D341Med (cell line): ENCODE data around the gene PLXNB2.
A peak's percentile ranks its signal among the peaks of the same experiment; 100 is the strongest.

Experiments used
- DNase-seq: peaks from one replicate; pipeline ENCODE4 v3.0.0; 2012; ENCODE audit warnings: low spot score

PLXNB2 gene

DNA sequence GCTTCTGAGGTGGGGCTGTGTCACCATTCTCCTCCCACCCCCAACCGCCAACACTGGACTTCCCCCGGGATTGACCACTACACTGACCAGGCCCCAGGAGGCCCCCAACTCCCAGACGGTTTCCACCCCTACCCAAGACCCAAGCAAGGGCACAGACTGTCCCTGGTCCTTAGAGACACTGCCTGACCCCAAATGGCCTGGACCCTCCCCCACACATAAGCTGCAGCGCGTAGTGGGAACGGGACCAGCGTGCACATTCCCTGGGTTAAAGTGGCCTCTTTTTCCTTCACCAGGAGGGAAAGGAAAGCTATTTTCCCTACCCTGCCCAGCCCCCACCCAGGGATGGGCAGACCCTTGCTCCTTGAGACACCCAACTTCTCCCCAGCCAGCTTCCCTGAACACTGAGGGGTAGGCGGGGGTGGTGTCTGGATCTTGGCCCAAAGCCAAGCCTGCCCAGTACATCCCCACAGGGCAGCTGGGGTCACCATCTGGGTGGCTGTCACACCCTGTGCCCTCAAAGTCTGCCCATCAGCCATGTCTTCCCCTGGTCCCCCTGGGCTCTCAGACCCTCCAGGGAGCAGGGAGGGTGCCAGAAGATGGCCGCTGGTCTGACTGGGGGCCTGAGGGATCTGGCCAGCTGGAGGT, 44.4 kb downstream of the PLXNB2 start:
- no peak for DNase-seq

DNA sequence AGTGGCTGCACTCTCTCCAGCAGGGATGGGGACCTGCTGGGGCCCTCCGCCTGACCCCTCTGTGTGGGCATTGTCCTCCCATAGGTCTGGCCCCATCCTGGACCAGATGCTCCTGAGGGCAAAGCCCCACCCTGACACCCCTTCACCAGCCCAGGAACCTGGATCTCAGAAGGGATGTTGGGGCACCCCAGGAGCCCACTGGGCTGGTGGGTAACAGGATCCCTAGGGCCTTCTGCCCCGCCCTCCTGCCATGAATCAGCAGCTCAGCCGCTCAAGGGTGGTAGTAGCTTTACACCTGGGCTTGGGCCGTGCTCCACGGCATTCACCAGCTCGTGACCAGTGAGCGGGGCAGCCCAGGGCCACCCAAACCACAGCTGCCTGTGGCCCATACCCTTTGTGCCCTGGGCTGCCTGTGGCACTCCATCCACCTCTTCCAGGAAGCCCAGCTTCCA, 45.0 kb downstream of the PLXNB2 start:
- DNase-seq, result no peak

GRCh38 chr22:50261615-50262459, 45.6 kb downstream of the PLXNB2 start, which contains the start of gene MAPK12:
Gene MAPK12 (minus strand): TSS chr22:50261683. CDS start chr22:50261509, 174 bp downstream.
- DNase-seq, result peak; percentile 88

GRCh38 chr22:50260801-50261614, 46.4 kb downstream of the PLXNB2 start:
- DNase-seq, result peak; percentile 90

- DNase-seq, result no peak
These were observed 47.0 kb downstream of the PLXNB2 start for GRCh38 chr22:50260434-50260800.

- DNase-seq, result no peak
These were observed 48.1 kb downstream of the PLXNB2 start for GRCh38 chr22:50259302-50259701.

- DNase-seq, result no peak
These were observed 48.8 kb downstream of the PLXNB2 start for GRCh38 chr22:50258361-50259292.

- DNase-seq, result no peak
These were observed 49.7 kb downstream of the PLXNB2 start for GRCh38 chr22:50257451-50258360.

- no peak for DNase-seq
These were observed 50.4 kb downstream of the PLXNB2 start for GRCh38 chr22:50257041-50257440.

- DNase-seq, result no peak
These were observed 51.1 kb downstream of the PLXNB2 start for GRCh38 chr22:50256258-50256862.

- no peak for DNase-seq
These were observed 51.8 kb downstream of the PLXNB2 start for GRCh38 chr22:50255607-50256006.

- no peak for DNase-seq
These were observed 52.3 kb downstream of the PLXNB2 start for GRCh38 chr22:50255099-50255498.

DNA sequence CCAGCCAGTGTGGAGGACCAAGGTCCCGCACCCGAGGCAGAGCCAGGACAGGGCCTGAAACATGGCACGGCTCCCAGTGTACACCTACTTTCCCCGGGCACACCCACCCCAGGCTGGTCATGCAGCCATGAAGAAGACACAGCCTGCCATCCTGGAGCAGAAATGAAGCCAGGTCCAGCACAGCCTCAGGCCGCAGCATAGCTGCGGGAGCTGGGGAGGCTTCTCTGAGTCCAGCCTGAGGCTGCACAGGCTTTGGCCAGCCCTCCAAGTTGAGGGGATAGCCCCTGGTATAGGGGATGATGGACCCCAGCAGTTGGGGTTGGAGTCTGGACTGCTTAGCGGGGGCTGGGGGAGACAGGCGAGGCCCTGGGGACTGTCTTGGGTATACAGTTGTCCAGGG, 53.5 kb downstream of the PLXNB2 start:
- no peak for DNase-seq

GRCh38 chr22:50253046-50253915, 54.2 kb downstream of the PLXNB2 start:
- no peak for DNase-seq

GRCh38 chr22:50252082-50253045, 55.1 kb downstream of the PLXNB2 start:
- DNase-seq, result peak; percentile 84

- no peak for DNase-seq
These were observed 55.9 kb downstream of the PLXNB2 start for GRCh38 chr22:50251477-50252081.
